PC-3 (cell line): ENCODE measurements around the gene SLC4A5. TPM values are rescaled to one million over a fixed set of nuclear protein-coding genes. Genes with fewer than 3 reads are reported as not detected.

Experiments used
- ATAC-seq: fragments of 200-7000 bp; cut with Tn5 transposase; 2 replicates; pipeline ENCODE4 v1.9.1; 2020; ENCODE audit warnings: mild to moderate bottlenecking, moderate library complexity
- BruUV-seq: library from RNA; stranded (reverse); fragments of 400-500 nt; replicated peaks from 2 replicates; lab custom pipeline; 2021; lab: Mats Ljungman, UMichigan
- CTCF ChIA-PET: fragments of 300-600 bp; sonication (Branson Sonifier 250); formaldehyde crosslinking; loops from one replicate; lab custom pipeline; 2022; ENCODE audit warnings: antibody characterized with exemption; lab: Charles Lee
- POLR2A ChIA-PET: fragments of 300-600 bp; sonication (Branson Sonifier 250); formaldehyde crosslinking; loops from one replicate; lab custom pipeline; 2022; ENCODE audit warnings: antibody characterized with exemption; ENCODE audit not compliant: unreplicated experiment; lab: Charles Lee
- DNase-seq: peaks from one replicate; pipeline ENCODE4 v3.0.0-alpha.2; 2015
- H2AFZ ChIP-seq: fragments of 300-600 bp; sonication (generic); 2 replicates; pipeline ENCODE4 v1.6.0; 2016; ENCODE audit warnings: antibody characterized with exemption, low read length
- H3F3A ChIP-seq: fragments of 300-600 bp; sonication (generic); one replicate; pipeline ENCODE4 v1.6.0; 2017; ENCODE audit warnings: antibody characterized with exemption, low read length, control low read depth, mild to moderate bottlenecking; ENCODE audit not compliant: unreplicated experiment
- H3K27ac ChIP-seq: fragments of 300-600 bp; sonication (generic); 2 replicates; pipeline ENCODE4 v1.5.1; 2016; ENCODE audit warnings: mild to moderate bottlenecking, low read length
- H3K27me3 ChIP-seq: fragments of 300-600 bp; sonication (generic); 2 replicates; pipeline ENCODE4 v1.6.1; 2016; ENCODE audit warnings: low read length, mixed read lengths
- H3K36me3 ChIP-seq: fragments of 300-600 bp; sonication (generic); 2 replicates; pipeline ENCODE4 v1.6.1; 2016; ENCODE audit warnings: low read depth, mixed run types, low read length, mixed read lengths
- H3K4me1 ChIP-seq: fragments of 300-600 bp; sonication (generic); 2 replicates; pipeline ENCODE4 v1.5.1; 2016; ENCODE audit warnings: low read length; ENCODE audit not compliant: insufficient read depth
- H3K4me2 ChIP-seq: fragments of 300-600 bp; sonication (generic); 2 replicates; pipeline ENCODE4 v1.6.0; 2016; ENCODE audit warnings: low read length
- H3K4me3 ChIP-seq: fragments of 300-600 bp; sonication (generic); 2 replicates; pipeline ENCODE4 v1.5.1; 2016; ENCODE audit warnings: mild to moderate bottlenecking, low read length, mixed read lengths
- H3K79me2 ChIP-seq: fragments of 300-600 bp; sonication (generic); 2 replicates; pipeline ENCODE4 v1.6.1; 2017; ENCODE audit warnings: low read length, mixed read lengths
- H3K9ac ChIP-seq: fragments of 300-600 bp; sonication (generic); 2 replicates; pipeline ENCODE4 v1.6.0; 2016; ENCODE audit warnings: mild to moderate bottlenecking, low read length
- H3K9me2 ChIP-seq: fragments of 300-600 bp; sonication (generic); replicated peaks from 2 replicates; pipeline ENCODE4 v1.6.1; 2016; ENCODE audit warnings: mixed run types, low read length, mixed read lengths
- H3K9me3 ChIP-seq: fragments of 300-600 bp; sonication (generic); 2 replicates; pipeline ENCODE4 v1.6.1; 2016; ENCODE audit warnings: low read length, mixed read lengths
- H4K20me1 ChIP-seq: fragments of 300-600 bp; sonication (generic); 2 replicates; pipeline ENCODE4 v1.6.1; 2016; ENCODE audit warnings: low read length, mixed read lengths
- CTCF ChIP-seq: fragments of 300-600 bp; sonication (generic); conservative IDR thresholded peaks from 2 replicates; pipeline ENCODE4 v1.5.1; 2017; ENCODE audit warnings: antibody characterized with exemption, low read depth, mild to moderate bottlenecking, low read length
- EZH2 ChIP-seq: fragments of 300-600 bp; sonication (generic); IDR thresholded peaks from one replicate; pipeline ENCODE4 v1.6.1; 2017; ENCODE audit warnings: antibody characterized with exemption, mild to moderate bottlenecking, low read length; ENCODE audit not compliant: unreplicated experiment
- EZH2phosphoT487 ChIP-seq: fragments of 300-600 bp; sonication (generic); IDR thresholded peaks from 2 replicates; pipeline ENCODE4 v1.6.1; 2018; ENCODE audit warnings: mild to moderate bottlenecking, antibody characterized with exemption, low read length, borderline replicate concordance
- intact Hi-C: fragments of 100-400 bp; cut with micrococcal nuclease; formaldehyde crosslinking; loops from 2 replicates; pipeline ENCODE4 v1.9.0; 2023
- total RNA-seq: library from RNA; depleted of rRNA; stranded (reverse); fragments of >200 nt; gene quantifications from 2 replicates; pipeline ENCODE4 v1.2.3, GENCODE V29; 2014

Gene SLC4A5
- total RNA-seq, 1 experiment from 2014 or later, result 2.4 TPM

- Histone ChIP-seq H3K36me3 (no peaks in the 10 kb centered on the region), H3K9me2 (no peaks in the 10 kb centered on the region), H3K27ac (no peak overlapping the region), H3K4me1 (peaks cover 3% of the 10 kb centered on the region; the same call in 1 of the 2 replicates), H3K9me3 (no peaks in the 10 kb centered on the region), H4K20me1 (no peaks in the 10 kb centered on the region), H2AFZ (no peak overlapping the region), H3K27me3 (no peaks in the 10 kb centered on the region), H3K4me3 (no peak overlapping the region), H3F3A (no peaks in the 10 kb centered on the region), H3K79me2 (no peaks in the 10 kb centered on the region), H3K9ac (no peak overlapping the region), H3K4me2 (no peak overlapping the region)
- no peak for ATAC-seq
- ChIA-PET CTCF (no interaction called here), POLR2A (no interaction called here)
- no peak for DNase-seq
- no peak for TF ChIP-seq CTCF
- no peak for TF ChIP-seq EZH2
- no TSS peak for BruUV-seq
- intact Hi-C loops, result no loop called here
Measured at GRCh38 chr2:74183878-74184277, 159.3 kb downstream of the SLC4A5 start.

- no peak overlapping the region for H3K9ac ChIP-seq
- H3K9me3 ChIP-seq, result no peaks in the 10 kb centered on the region
- no peak overlapping the region for H3K4me2 ChIP-seq
- H2AFZ ChIP-seq, result peak overlapping the region; percentile 22; the same call in 1 of the 2 replicates
- TF ChIP-seq EZH2 (no peak), EZH2phosphoT487 (no peak), CTCF (no peak)
- H3F3A ChIP-seq, result no peaks in the 10 kb centered on the region
- CTCF ChIA-PET, result no interaction called here
- no peak overlapping the region for H3K4me3 ChIP-seq
- POLR2A ChIA-PET, result interaction anchor here (0.5 kb wide), 1 partner anchor 353 kb away, joined by 6 read pairs; the partner anchor contains the start of gene STAMBP
- H3K9me2 ChIP-seq, result no peaks in the 10 kb centered on the region
- H3K79me2 ChIP-seq, result peaks cover 19% of the 10 kb centered on the region
- peaks cover 9% of the 10 kb centered on the region for H3K4me1 ChIP-seq
- BruUV-seq, result no TSS peak
- intact Hi-C loops, result no loop called here
- peaks cover 12% of the 10 kb centered on the region for H4K20me1 ChIP-seq
- H3K27me3 ChIP-seq, result no peaks in the 10 kb centered on the region
- no peaks in the 10 kb centered on the region for H3K36me3 ChIP-seq
- DNase-seq (no peak), ATAC-seq (no peak)
- no peak overlapping the region for H3K27ac ChIP-seq
Measured at GRCh38 chr2:74181739-74182138, 161.5 kb downstream of the SLC4A5 start.

- TF ChIP-seq EZH2phosphoT487 (no peak), EZH2 (no peak), CTCF (peak; percentile 36; the same call in 1 of the 2 replicates)
- peak overlapping the region; percentile 87 for H2AFZ ChIP-seq
- TSS peak; percentile 90 for BruUV-seq
- peak overlapping the region; percentile 84 for H3K4me3 ChIP-seq
- no peak overlapping the region for H3K27ac ChIP-seq
- H3K27me3 ChIP-seq, result no peaks in the 10 kb centered on the region
- peaks cover 28% of the 10 kb centered on the region for H4K20me1 ChIP-seq
- peak overlapping the region; percentile 84 for H3K4me2 ChIP-seq
- ChIA-PET CTCF (no interaction called here), POLR2A (interaction anchor here (0.6 to 0.7 kb wide), 4 partner anchors 20 to 198 kb away, joined by 3 to 10 read pairs (median 4); no protein-coding TSS in a partner anchor)
- intact Hi-C loops, result loop anchor here (2.0 kb wide), 1 partner anchor 20 kb away; the partner anchor contains the start of gene MTHFD2
- no peaks in the 10 kb centered on the region for H3F3A ChIP-seq
- H3K4me1 ChIP-seq, result peaks cover 11% of the 10 kb centered on the region
- ATAC-seq (no peak; the same call in 1 of the 2 replicates), DNase-seq (no peak)
- no peaks in the 10 kb centered on the region for H3K36me3 ChIP-seq
- H3K9me2 ChIP-seq, result no peaks in the 10 kb centered on the region
- no peaks in the 10 kb centered on the region for H3K9me3 ChIP-seq
- H3K79me2 ChIP-seq, result peaks cover 44% of the 10 kb centered on the region
- peak overlapping the region; percentile 95 for H3K9ac ChIP-seq
Measured at GRCh38 chr2:74179063-74179865, 164.0 kb downstream of the SLC4A5 start.
